Naive B cell (primary cell): ENCODE results near the gene CNTLN. TPM values are rescaled to one million over a fixed set of nuclear protein-coding genes. Genes with fewer than 3 reads are reported as not detected.
"Not testable (repeated sequence)": the region's sequence is repeated elsewhere in the genome, so short reads cannot be mapped to it uniquely, and the experiment has no call there.

ENCODE experiments used
- ATAC-seq, 2 donors: fragments of 150-1000 bp; cut with Tn5 transposase; 2 replicates each; pipeline ENCODE4 v1.10.0; 2021; ENCODE audit warnings: low read depth in 2 of 2, mild to moderate bottlenecking in 2 of 2, moderate library complexity in 2 of 2
- DNase-seq: peaks from one replicate; pipeline ENCODE4 v3.0.0; 2022
- H3K27ac Mint-ChIP-seq, 6 donors: one replicate each; pipeline ENCODE4 v1.8.0; 2020 to 2022; ENCODE audit warnings: mild to moderate bottlenecking in 6 of 6, mixed read lengths in 6 of 6, moderate library complexity in 5 of 6, inconsistent platforms in 2 of 6
- H3K27me3 Mint-ChIP-seq, 3 donors: one replicate each; pipeline ENCODE4 v1.8.0; 2021 to 2022; ENCODE audit warnings: mixed read lengths in 3 of 3, mild to moderate bottlenecking in 1 of 3
- H3K36me3 Mint-ChIP-seq, 2 donors: one replicate each; pipeline ENCODE4 v1.8.0; 2020 to 2022; ENCODE audit warnings: mixed read lengths in 2 of 2, inconsistent platforms in 1 of 2, mild to moderate bottlenecking in 1 of 2
- H3K4me1 Mint-ChIP-seq, 3 donors: one replicate each; pipeline ENCODE4 v1.8.0; 2020 to 2022; ENCODE audit warnings: mixed read lengths in 3 of 3, inconsistent platforms in 1 of 3, mild to moderate bottlenecking in 1 of 3, moderate library complexity in 1 of 3
- H3K4me3 Mint-ChIP-seq, 8 donors: one replicate each; pipeline ENCODE4 v1.8.0; 2020 to 2022; ENCODE audit warnings: mild to moderate bottlenecking in 8 of 8, mixed read lengths in 8 of 8, moderate library complexity in 8 of 8, inconsistent platforms in 2 of 8
- H3K9me3 Mint-ChIP-seq, 7 donors: one replicate each; pipeline ENCODE4 v1.8.0; 2020 to 2022; ENCODE audit warnings: mixed read lengths in 7 of 7, mild to moderate bottlenecking in 5 of 7, inconsistent platforms in 2 of 7, moderate library complexity in 1 of 7
- polyA plus RNA-seq, 6 donors: library from polyadenylated mRNA; unstranded; fragments of 300-500 nt; fragmentation: Illumina TruSeq; gene quantifications; one replicate each; pipeline ENCODE4 v1.2.3, GENCODE V29; 2021; ENCODE audit warnings: low read depth in 6 of 6

Gene CNTLN
- polyA plus RNA-seq, 6 donors from 2014 or later = 0.07 TPM; not detected in 5

GRCh38 chr9:17290673-17291072, 155.8 kb downstream of the CNTLN start:
- not testable (repeated sequence) for H3K27me3 Mint-ChIP-seq, H3K9me3 Mint-ChIP-seq, DNase-seq, ATAC-seq, H3K4me1 Mint-ChIP-seq, H3K27ac Mint-ChIP-seq, H3K4me3 Mint-ChIP-seq, H3K36me3 Mint-ChIP-seq

GRCh38 chr9:17291766-17292165, 156.9 kb downstream of the CNTLN start:
- H3K4me3 Mint-ChIP-seq = no peak overlapping the region
- H3K9me3 Mint-ChIP-seq = peaks cover 0 to 9% (median 6%) of the 10 kb centered on the region in 7 donors
- H3K36me3 Mint-ChIP-seq = no peaks in the 10 kb centered on the region
- ATAC-seq (no peak), DNase-seq (no peak)
- H3K27me3 Mint-ChIP-seq = no peaks in the 10 kb centered on the region
- H3K27ac Mint-ChIP-seq = no peak overlapping the region
- no peaks in the 10 kb centered on the region for H3K4me1 Mint-ChIP-seq

DNA sequence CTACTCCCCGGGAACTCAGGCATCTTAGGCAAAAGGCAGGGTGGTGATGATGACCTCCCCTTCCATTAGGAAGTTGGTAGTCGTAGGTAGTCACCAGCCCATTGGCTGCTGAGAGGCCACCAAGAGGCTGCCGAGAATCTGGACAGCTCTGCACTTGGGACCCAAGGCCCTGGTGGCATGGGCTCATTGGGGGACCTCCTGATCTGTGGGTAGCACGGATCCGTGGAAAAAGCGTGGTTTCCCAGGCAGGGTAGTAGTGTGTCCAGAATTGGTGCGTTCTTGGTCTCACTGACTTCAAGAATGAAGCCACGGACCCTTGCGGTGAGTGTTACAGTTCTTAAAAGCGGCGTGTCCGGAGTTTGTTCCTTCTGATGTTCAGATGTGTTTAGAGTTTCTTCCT, 158.8 kb downstream of the CNTLN start:
- DNase-seq (no peak), ATAC-seq (no peak)
- H3K27ac Mint-ChIP-seq = no peak overlapping the region
- H3K36me3 Mint-ChIP-seq = no peaks in the 10 kb centered on the region
- H3K4me3 Mint-ChIP-seq = no peak overlapping the region
- no peaks in the 10 kb centered on the region for H3K4me1 Mint-ChIP-seq
- H3K27me3 Mint-ChIP-seq = no peaks in the 10 kb centered on the region
- H3K9me3 Mint-ChIP-seq = peaks cover 0 to 9% (median 6%) of the 10 kb centered on the region in 7 donors

- H3K27ac Mint-ChIP-seq = no peak overlapping the region
- H3K36me3 Mint-ChIP-seq = no peaks in the 10 kb centered on the region
- DNase-seq = no peak
- no peaks in the 10 kb centered on the region for H3K27me3 Mint-ChIP-seq
- H3K4me1 Mint-ChIP-seq = no peaks in the 10 kb centered on the region
- ATAC-seq = no peak
- H3K9me3 Mint-ChIP-seq = peaks cover 0 to 8% (median 6%) of the 10 kb centered on the region in 7 donors
- no peak overlapping the region for H3K4me3 Mint-ChIP-seq
Observed at GRCh38 chr9:17294822-17295624, 160.2 kb downstream of the CNTLN start.

DNA sequence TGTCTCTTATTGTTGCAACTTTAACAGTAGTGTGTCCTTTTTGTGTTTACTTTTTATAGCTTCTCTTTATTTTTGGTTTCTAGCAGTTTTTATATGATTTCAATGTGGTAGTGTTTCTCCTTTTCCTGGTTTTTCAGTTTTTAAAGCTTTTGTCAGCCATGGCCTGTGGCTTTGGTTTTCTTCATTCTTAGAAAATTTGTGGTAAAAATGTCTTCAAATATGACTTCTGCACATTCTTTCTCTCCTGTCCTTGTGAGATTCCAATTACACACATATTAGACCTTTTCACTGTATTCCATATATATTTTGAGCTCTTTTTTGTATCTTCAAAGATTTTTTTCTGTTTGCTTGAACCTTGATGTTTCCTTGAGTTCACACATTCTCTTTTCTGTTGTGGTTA, 180.5 kb downstream of the CNTLN start:
- no peak for ATAC-seq
- Mint-ChIP-seq H3K4me1 (no peaks in the 10 kb centered on the region), H3K4me3 (no peak overlapping the region), H3K27ac (no peak overlapping the region), H3K36me3 (no peaks in the 10 kb centered on the region), H3K9me3 (peaks cover 0 to 2% (median 0%) of the 10 kb centered on the region in 7 donors), H3K27me3 (no peaks in the 10 kb centered on the region)
- no peak for DNase-seq

DNA sequence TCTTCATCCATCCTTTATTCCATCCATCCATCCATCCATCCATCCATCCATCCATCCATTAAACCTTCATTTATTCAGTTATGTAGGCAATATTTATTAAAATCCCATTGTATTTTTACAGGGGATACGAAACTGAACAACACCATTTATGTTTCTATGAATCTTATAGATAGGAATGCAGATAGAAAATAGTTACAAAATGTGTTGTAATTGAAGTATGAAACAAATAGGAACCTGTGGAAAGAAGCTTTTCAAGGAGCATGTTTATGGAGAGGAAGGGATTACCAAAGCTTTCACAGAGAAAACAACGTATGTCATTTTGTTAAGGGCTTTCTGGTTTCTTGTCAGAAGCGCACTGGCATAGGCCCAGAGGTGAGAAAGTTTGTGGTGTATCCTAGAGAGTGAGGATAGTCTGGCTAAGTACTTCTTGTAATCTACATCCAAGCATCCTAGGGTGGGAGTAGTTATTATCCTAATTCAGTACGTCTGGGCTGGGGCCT, 184.0 kb downstream of the CNTLN start:
- H3K27me3 Mint-ChIP-seq = no peaks in the 10 kb centered on the region
- ATAC-seq (no peak), DNase-seq (no peak)
- H3K36me3 Mint-ChIP-seq = no peaks in the 10 kb centered on the region
- no peak overlapping the region for H3K4me3 Mint-ChIP-seq
- no peaks in the 10 kb centered on the region for H3K4me1 Mint-ChIP-seq
- no peak overlapping the region for H3K27ac Mint-ChIP-seq
- peaks cover 0 to 1% (median 0%) of the 10 kb centered on the region in 7 donors for H3K9me3 Mint-ChIP-seq

DNA sequence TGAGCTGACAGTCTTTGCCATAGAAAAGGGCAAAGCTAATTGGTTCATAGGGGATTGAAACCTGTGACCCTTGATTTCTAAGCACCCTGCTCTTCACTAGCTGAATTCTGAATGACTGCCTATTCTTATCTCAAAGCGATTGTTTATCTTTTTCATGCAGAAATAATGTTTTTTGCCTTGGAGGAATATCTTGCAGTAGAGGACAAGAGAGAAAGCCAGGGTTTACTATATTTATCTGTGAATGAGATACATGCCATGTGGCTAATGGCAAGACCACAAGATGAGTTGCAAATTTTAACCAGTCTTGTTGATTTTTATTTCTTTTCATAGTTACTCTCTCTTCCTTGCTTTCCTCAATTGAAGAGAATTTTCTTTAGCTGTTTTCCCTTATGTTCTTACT, 185.0 kb downstream of the CNTLN start:
- no peaks in the 10 kb centered on the region for H3K4me1 Mint-ChIP-seq
- H3K36me3 Mint-ChIP-seq = no peaks in the 10 kb centered on the region
- no peaks in the 10 kb centered on the region for H3K27me3 Mint-ChIP-seq
- ATAC-seq = no peak
- H3K4me3 Mint-ChIP-seq = no peak overlapping the region
- no peak for DNase-seq
- no peak overlapping the region for H3K27ac Mint-ChIP-seq
- H3K9me3 Mint-ChIP-seq = peaks cover 0 to 1% (median 0%) of the 10 kb centered on the region in 7 donors

DNA sequence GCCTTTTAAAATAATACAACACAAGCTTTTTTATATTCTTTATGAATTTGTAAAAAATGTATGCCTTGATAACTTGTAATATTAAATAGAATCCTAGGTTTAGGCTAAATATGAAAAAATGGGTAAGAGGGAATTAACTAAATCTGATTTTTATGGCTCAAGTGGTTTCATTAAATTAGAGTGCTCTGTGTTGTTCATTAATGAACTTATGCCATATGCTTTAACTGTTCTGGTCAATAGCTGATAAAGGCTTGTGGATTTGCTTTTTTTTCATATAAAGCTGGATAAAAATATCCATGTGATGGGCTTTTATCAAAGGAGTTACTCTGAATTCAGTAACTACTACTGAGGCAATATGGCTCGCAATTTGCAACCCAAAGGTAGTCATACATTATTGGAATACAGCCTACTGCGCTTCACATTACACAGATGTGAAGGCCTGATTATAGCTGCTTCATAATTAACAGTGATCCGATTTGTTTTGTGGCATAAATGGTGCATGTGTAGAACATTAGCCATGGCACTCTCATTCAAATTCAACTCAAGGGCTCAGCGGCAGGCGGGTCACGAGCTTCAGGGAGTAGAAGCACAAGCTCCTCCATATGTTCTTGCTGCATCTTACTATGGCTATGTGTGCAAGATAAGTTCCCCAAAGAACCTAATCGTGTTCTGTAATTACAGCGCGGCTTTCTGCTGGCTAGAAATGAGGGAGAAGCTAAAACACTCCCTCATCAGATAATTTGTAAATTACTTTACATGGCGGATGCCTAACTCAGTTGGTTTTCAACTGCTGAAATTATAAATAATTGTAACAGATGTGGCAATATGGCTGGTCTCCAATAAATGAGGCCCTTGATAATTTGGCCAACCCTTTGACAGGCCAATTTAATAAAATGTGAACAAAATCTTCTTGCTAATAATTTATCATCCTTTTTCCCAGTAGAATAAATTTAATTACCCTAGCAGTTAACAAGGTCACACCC, 188.3 kb downstream of the CNTLN start:
- no peaks in the 10 kb centered on the region for H3K4me1 Mint-ChIP-seq
- no peak for ATAC-seq
- no peak overlapping the region for H3K4me3 Mint-ChIP-seq
- H3K9me3 Mint-ChIP-seq = no peaks in the 10 kb centered on the region
- no peaks in the 10 kb centered on the region for H3K36me3 Mint-ChIP-seq
- no peak for DNase-seq
- H3K27me3 Mint-ChIP-seq = no peaks in the 10 kb centered on the region
- peak overlapping the region in 1 of 6 donors; percentile 17 for H3K27ac Mint-ChIP-seq

GRCh38 chr9:17328331-17328730, 193.5 kb downstream of the CNTLN start:
- Mint-ChIP-seq H3K9me3 (no peaks in the 10 kb centered on the region), H3K4me3 (no peak overlapping the region), H3K4me1 (no peaks in the 10 kb centered on the region), H3K27me3 (no peaks in the 10 kb centered on the region), H3K36me3 (no peaks in the 10 kb centered on the region), H3K27ac (no peak overlapping the region)
- ATAC-seq = no peak
- DNase-seq = no peak

DNA sequence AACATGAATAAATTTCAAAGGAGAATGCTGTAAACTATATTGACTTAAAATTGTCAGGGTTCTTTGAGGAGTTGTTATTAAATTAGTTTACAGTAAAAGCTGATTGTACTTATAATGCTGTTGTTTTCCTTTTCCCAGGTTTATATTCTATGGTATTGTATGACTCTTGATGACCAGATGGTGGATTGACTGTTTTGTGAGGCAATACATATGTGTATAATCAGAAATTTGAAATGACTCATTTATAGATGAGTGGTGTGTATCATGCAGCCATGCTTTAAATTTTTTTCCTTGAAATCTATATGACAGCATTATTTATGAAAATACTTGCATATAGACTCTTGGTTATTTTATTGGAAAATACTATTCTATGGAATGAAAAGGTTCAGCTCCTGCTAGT, 195.3 kb downstream of the CNTLN start:
- Mint-ChIP-seq H3K27me3 (no peaks in the 10 kb centered on the region), H3K9me3 (no peaks in the 10 kb centered on the region), H3K27ac (no peak overlapping the region), H3K4me1 (no peaks in the 10 kb centered on the region), H3K4me3 (no peak overlapping the region), H3K36me3 (no peaks in the 10 kb centered on the region)
- DNase-seq = no peak
- no peak for ATAC-seq

DNA sequence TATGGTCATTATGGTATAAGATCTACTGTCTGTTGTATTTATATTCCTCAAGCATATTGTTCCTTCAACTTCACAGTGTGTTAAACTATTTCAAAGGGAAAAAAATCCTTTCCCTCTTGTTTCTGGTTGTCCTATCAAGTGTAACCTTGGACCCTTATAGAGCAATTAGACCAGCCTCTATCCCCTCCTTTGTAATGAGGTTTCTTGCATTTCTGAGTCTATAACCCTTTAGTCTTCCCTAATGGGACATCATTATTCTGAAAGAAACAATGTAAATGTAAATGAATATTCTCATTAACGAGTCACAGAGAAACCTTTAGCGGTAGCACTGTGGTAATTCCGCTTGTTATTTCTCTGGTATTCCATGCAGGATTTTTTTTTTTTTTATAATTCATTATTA, 197.3 kb downstream of the CNTLN start:
- H3K27ac Mint-ChIP-seq = no peak overlapping the region
- H3K27me3 Mint-ChIP-seq = no peaks in the 10 kb centered on the region
- no peak overlapping the region for H3K4me3 Mint-ChIP-seq
- H3K4me1 Mint-ChIP-seq = no peaks in the 10 kb centered on the region
- peaks cover 0 to 1% (median 0%) of the 10 kb centered on the region in 7 donors for H3K9me3 Mint-ChIP-seq
- DNase-seq (no peak), ATAC-seq (no peak)
- H3K36me3 Mint-ChIP-seq = no peaks in the 10 kb centered on the region

DNA sequence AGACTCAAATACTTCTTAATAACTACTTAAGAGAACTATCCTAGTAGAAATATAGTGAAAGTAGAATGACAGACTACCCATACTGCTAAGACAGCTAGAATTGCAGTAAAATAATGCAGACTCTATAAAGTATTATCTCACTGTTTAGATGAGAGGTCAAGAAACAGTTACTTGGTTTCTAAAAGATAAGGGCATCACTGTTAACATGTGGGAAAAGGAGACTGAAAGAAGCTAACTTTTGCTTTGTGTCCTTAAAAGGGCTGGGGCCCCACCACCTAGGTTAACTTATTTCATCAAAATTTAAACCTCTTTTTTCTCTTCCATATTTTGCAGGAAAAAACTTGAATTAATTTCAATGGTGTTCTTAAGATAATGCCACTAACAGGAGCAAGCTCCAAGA, 204.3 kb downstream of the CNTLN start:
- H3K27me3 Mint-ChIP-seq = no peaks in the 10 kb centered on the region
- no peak for ATAC-seq
- no peaks in the 10 kb centered on the region for H3K36me3 Mint-ChIP-seq
- H3K4me1 Mint-ChIP-seq = no peaks in the 10 kb centered on the region
- no peak for DNase-seq
- peaks cover 0 to 1% (median 0%) of the 10 kb centered on the region in 7 donors for H3K9me3 Mint-ChIP-seq
- no peak overlapping the region for H3K4me3 Mint-ChIP-seq
- H3K27ac Mint-ChIP-seq = no peak overlapping the region

DNA sequence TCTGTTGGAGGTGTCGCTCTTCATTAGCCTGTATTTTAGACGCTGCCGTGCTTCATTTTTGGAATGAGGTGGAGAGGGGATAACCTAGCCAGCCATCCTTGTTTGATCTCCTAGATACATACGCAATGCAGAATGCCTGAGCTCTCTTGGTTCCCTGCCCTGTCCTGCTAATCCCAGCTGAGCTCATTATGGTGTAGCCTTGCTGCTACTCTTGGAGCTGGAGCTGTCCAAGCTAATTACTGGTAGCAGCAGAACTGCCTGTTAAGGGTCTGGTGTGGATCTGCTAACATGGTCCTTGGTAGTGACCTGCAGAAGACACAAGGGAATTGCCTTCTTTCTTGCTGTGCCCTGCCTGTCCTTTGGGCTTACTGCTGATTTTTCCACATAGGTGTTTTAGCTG, 207.9 kb downstream of the CNTLN start:
- no peak overlapping the region for H3K4me3 Mint-ChIP-seq
- no peaks in the 10 kb centered on the region for H3K4me1 Mint-ChIP-seq
- no peaks in the 10 kb centered on the region for H3K36me3 Mint-ChIP-seq
- DNase-seq (no peak), ATAC-seq (no peak)
- no peaks in the 10 kb centered on the region for H3K9me3 Mint-ChIP-seq
- H3K27me3 Mint-ChIP-seq = no peaks in the 10 kb centered on the region
- H3K27ac Mint-ChIP-seq = no peak overlapping the region

GRCh38 chr9:17349831-17350230, 215.0 kb downstream of the CNTLN start:
- H3K9me3 Mint-ChIP-seq = peaks cover 0 to 2% (median 0%) of the 10 kb centered on the region in 7 donors
- ATAC-seq (no peak), DNase-seq (no peak)
- no peaks in the 10 kb centered on the region for H3K4me1 Mint-ChIP-seq
- H3K27ac Mint-ChIP-seq = no peak overlapping the region
- H3K27me3 Mint-ChIP-seq = no peaks in the 10 kb centered on the region
- H3K4me3 Mint-ChIP-seq = no peak overlapping the region
- H3K36me3 Mint-ChIP-seq = no peaks in the 10 kb centered on the region
